ENCODE results near the gene DCAF17.
A peak's percentile ranks its signal among the peaks of the same experiment; 100 is the strongest.
"Not testable (repeated sequence)": the region's sequence is repeated elsewhere in the genome, so short reads cannot be mapped to it uniquely, and the experiment has no call there.

DCAF17 gene

DNA sequence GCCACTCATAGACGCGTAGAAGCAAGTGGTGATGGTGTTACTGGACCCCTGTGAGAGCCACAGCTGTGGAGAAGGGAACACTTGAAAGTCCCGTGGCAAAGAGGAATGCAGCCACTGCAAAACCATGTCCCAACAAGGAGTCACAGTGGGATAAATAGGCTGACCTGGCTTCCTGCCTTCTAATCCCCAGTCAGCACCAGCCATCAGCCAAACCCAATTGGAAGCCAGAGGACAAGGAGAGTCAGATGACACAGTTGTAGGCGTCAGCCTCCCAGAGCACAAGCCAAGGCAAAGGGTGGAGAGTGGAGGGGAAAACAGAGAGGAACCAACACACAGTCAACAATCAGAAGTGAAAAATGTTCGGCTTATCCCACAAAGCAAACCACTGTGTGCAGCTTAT is 82.8 kb downstream of the DCAF17 start:
- no peak for DNase-seq

- no peak for DNase-seq
These were observed 86.4 kb downstream of the DCAF17 start for GRCh38 chr2:171520471-171520870.

GRCh38 chr2:171521361-171522051 is 87.5 kb downstream of the DCAF17 start:
- DNase-seq = no peak

DNA sequence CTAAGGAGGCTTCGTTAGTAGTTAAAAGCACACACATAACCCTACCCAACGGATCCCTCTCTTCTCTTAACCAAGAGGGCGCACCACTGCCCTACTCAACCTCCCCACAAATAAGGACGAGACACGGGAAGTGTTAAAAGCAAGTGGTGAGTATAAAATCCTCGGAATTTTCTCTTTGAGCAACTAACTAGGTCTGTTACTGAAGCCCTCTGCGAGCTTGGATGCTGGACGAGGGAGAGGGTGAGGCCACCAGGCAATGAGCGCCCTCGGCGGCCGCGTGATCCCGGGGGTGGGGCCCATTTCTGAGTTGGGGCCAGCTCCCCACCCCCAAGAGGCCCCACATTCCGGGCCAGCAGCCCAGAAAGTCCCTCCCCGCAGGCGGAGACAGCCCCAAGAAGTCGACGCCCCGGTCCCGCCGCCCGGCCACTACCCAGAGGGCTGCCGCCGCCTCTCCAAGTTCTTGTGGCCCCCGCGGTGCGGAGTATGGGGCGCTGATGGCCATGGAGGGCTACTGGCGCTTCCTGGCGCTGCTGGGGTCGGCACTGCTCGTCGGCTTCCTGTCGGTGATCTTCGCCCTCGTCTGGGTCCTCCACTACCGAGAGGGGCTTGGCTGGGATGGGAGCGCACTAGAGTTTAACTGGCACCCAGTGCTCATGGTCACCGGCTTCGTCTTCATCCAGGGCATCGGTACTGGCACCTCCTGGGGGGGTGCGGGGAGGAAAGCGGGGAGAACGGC is 88.2 kb downstream of the DCAF17 start, which contains the start of gene CYBRD1:
Gene CYBRD1, plus strand, starts transcription at position 423 of the 736 bp plus-strand sequence. Its CDS starts 72 bp downstream, at position 495.
- DNase-seq = peak; percentile 87

DNA sequence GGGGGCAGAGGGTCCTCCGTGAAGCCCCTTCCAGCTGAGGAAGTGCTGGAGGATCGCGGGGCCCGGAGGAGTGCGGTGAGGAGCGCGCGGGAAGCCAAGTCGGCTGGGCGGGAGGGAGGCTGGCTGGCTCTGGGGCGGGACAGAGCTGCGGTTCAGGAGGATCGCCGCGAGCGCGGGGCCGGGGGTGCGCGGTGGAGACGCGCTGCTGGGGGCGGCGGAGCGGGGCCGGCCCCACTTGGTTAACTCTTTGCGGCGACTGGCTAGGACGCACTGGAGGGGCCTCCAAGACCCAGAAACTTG is 88.7 kb downstream of the DCAF17 start:
- no peak for DNase-seq

DNA sequence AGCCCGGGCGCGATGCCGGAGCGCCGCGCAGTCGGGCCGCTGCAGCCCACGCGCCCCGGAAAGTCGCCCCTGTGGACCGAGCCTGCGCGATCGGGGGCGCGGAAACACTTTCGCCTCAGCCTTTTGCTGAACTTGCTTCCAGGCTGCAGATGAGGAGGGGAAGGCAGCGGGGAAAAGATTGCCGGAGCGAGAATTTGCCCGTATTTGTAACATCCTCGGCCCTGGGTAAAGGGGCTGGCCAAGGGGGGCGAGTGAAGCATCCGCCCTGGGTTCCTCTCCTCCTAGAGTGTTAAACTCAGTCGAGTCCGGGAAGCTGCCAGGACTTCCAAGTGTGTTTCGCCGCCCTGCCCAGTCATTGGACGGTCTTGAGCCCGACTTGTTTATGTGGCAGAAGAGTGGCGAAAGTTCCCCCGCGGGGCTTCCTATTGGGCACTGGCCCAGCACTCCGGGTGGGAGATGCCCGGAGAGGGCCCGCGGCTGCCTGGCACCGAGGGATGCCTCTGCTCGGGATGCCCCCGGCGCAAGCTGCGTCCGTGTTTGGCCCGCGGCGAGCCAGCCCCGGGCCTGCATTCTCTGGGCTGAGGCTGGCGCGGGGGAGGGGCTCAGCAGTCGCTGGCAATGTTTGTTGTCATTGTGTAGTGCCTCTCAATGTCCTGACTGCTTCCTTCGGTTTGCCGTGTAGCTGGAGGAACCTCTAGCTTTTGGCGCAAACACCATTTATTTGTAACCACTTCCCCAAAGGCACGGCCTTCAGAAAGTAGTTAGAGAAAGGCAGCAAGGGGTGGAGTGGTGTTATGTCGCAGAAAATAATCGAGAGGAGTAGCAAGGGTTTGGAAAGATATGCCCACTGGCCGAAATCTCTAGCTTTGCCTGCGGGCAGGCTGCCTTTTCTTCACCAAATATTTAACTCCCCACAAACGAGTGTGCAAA is 89.3 kb downstream of the DCAF17 start:
- peak; percentile 55 for DNase-seq

DNA sequence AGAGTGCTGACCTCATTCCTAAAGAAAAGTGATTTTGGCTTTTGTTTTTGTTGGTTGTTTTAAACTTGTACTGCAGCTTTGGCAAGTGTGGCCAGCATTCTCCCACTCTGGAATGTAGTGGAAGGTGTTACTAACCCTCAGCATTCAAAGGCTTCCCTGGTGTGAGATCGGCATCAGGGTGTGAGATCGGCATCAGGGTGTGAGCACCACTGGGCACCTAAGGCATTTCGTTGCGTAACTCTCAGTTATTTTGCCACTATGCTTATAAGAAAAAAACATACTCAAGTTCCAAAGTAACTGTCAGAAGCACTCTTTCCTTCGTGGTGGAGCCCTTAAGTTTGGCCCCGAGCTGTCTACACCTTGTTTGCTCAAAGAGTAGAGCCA is 90.0 kb downstream of the DCAF17 start:
- no peak for DNase-seq

GRCh38 chr2:171529914-171530313 is 95.9 kb downstream of the DCAF17 start:
- no peak for DNase-seq

GRCh38 chr2:171530378-171530777 is 96.4 kb downstream of the DCAF17 start:
- no peak for DNase-seq

DNA sequence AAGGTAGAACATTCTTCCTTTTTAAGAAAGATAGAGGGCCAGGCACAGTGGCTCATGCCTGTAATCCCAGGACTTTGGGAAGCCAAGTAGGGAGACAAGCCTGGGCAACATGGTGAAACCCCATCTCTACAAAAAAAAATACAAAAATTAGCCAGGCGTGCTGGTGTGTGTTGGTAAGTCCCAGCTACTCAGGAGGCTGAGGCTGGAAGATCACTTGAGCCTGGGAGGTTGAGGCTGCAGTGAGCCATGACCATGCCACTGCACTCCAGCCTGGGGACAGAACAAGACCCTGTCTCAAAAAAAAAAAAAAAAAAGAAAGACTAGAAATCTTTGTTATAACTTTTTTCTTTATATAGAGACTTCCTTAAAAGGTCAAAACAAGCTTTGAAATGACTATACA is 96.8 kb downstream of the DCAF17 start:
- DNase-seq = not testable (repeated sequence)

- no peak for DNase-seq
These were observed 97.3 kb downstream of the DCAF17 start for GRCh38 chr2:171531291-171531690.

- DNase-seq = no peak
These were observed 97.9 kb downstream of the DCAF17 start for GRCh38 chr2:171531836-171532450.

DNA sequence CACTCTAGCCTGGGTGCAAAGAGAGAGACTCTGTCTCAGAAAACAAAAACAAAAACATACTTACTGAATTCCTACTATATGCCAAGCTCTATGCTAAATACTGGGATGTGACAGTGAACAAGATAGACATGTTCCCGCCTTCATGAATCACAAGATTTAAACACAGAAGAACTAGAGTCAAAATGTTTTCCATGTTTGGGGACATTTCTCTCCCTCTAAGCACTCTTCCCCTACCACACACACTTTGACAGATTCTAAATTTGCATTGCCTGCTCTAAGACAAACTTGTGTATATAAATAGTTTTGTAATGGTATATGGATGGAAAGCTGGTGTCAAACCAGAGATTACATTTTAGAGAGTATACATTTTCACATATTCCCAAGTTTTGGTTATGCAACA is 99.3 kb downstream of the DCAF17 start:
- DNase-seq = no peak

Data from KG1 (cell line).